GM18502 (cell line): ENCODE measurements around the gene HJURP.

ENCODE experiments used
- ATAC-seq: cut with Tn5 transposase; IDR thresholded peaks from one replicate; pipeline ENCODE4 v1.9.1; 2021; ENCODE audit warnings: mild to moderate bottlenecking; ENCODE audit not compliant: unreplicated experiment, poor library complexity

Gene HJURP

DNA sequence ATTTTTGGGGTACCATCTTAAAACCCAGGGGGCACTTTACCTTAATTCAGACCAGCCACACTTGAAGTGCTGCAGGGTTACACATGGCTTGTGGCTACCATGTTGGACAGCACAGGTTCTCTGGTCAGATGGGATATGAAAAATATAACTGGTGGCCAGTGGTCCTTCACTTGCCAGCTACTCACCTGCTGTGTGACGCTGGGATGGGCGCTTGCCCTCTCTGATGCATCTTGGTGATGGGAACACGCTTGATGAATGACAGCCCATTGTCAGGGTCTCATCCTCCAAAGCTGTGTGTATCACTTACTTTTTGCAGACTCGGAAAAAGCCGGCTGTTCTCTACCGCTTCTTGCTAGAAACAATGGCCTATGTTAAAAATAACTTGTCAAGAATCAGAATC is 22.5 kb downstream of the HJURP start:
- no peak for ATAC-seq

DNA sequence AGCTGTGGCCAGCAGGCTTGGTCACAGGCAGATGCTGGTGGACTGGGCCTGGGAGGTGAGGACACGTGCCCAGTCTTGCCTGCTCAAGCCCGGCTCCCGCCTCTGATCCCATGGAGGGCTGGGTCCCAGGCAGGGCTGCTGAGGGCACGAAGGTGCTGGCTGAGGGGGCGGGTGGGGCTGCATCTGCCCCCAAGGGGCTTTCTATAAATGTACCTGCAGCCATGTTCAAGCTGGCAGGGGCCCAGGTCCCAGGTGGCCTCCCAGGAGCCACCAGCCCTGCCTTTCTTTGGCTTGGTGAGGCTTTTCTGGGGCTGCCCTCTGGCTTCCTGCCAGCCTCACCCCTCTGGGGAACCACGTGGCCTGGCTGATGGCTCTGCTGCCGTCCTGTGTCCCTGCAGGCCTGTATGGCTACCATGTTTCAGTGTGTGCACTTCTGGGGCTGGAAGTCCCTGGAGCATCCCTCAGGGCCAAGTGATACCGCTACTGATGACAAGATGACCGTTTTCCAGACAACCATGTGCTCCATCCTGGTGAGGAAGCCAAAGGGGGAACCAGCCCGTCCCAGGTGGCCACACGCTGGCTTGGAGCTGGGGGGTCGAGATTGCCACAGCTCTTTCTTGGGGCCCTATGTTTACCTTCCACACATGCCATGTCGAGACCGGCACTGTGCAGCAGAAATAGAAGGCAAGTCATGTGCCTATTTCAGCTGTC is 23.2 kb downstream of the HJURP start:
- ATAC-seq, result no peak

DNA sequence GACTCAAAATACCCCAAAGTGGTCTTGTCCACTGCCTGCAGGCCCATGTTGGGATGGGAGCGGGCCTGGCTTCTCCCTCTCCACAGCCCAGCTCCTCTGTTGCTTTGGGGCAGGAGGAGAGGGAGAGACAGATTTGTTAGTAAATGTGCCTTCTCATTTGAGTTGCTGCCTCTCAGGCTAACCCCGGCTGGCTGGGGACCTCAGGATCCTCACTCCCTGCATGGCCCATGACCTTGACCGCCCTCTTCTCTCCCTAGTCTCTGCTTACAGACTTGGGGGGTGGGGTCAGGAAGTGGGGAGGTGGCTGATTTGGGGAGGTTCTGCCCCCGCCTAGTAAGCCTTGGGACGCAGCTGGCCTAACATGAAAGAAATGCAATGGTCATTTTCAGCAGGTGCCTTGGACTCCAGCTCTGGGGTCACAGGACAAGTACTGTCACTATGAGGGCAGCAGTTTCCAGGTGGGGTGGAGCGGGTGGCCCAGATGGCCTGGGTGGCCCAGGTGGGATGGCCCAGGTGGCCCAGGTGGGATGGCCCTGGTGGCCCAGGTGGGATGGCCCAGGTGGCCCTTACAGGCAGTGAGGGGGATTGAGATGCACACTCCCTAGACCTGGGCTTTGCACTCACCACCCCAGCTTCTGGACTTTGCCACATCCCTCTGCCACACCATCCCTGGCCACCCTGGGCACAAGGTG is 24.1 kb downstream of the HJURP start:
- no peak for ATAC-seq

DNA sequence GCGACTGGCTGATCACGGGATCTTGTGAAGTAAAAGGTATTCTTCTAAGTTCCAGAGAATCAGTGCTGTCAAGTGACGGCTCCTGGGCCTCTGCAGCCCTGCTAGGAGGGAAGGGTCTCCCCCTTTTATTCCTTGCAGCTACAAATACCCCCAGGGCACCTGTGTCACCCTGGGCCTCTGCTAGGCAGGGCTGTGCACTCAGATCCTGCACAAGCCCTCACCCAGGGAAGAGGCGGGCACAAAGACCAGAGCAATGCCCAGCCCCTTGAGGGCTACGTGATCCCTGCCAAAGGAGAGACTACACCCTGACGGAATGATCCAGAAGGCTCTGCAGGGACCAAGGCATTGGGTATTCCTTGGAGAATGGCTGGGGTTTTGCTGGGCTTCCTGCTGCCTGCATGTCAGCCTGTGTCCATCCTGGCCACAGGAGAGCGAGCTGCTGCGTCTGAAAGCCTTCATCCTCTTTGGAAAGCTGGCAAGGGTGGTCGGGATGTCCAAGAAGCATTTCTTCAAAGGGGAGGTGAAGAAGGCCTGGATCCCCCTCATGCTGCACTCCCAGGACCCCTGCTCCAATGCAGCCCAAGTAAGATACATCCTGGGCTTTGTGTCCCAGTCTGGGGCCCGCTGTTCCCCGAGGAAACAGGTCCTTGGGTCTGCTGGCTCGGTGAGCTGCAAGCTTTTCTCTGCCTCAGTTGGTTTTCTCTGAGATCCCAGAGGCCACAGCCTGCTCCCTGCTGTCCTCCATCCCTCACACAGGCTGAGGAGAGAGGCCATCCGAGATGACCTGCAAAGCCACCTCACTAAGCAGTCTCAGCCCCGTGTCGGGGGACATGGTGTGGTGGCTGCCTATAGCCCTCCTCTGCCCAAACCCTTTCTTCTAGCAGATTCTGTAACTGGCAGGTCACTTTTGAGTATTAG is 24.9 kb downstream of the HJURP start:
- no peak for ATAC-seq

DNA sequence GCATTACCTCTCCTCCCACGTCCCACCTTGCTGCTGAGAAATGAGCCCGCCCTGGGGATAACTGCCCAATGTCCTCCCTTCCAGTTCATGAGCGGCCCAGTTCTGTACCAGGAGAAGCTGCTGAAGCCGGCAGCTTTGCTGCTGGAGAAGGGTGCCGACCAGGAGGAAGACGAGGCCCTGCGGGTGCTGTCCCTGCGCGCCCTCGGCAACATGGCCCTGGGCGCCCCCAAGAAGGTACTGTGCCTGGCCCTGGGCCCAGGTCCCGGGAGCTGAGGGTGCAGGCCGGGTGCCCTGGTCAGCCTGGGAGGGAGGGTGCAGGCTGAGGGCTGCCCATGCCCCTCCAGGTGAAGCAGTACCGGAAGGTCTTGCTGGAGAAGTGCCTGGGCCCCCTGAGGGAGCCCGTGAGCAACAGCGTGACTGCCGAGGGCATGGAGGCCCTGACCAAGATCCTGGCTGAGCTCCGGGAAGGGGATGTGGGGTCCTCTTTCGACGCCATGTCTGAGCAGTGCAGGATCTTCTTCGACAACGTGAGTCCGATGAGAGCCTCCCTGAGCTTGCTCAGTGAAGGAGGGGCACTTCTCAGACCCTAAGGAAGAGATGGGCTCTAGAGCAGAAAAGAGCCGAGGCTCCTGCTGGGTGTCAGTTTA is 25.7 kb downstream of the HJURP start:
- ATAC-seq, result no peak

DNA sequence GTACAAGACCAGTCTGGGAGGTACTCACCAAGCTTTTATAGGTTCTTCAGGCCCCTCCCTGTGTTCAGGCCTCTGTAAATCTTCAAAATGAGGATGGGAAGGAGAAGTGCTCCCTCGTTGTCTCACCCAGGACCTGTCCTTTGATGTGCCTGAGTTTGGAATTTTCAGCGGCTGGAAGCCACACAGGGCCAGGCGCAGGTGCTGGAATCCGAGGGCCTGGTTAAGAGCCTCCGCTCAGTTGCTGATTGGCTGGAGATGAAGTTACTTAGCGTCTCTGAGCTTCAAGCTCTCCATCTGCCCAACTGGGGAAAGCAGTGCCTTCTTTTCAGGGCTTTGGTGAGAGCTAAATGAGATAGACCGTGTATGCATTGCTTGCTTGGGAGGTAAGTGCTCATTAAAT is 30.0 kb downstream of the HJURP start:
- no peak for ATAC-seq

DNA sequence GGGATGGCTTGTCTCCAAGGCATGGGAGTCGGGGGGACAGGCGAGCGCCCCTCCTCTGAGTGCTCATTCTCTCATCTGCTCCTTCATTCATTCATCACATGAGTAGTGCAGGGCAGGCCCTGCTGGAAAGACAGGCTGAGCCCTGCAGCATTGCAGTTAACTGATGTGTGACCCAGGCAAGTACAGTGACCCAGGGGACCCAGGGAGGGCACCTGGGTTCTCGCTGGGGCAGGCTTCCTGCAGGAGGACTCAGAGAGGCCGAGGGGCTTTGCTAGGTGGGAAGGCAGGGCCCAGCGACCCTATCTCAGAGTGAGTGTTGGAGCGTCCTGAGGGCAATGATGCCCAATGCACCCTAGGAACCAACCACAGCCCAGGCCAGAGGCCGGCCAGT is 30.6 kb downstream of the HJURP start:
- no peak for ATAC-seq

DNA sequence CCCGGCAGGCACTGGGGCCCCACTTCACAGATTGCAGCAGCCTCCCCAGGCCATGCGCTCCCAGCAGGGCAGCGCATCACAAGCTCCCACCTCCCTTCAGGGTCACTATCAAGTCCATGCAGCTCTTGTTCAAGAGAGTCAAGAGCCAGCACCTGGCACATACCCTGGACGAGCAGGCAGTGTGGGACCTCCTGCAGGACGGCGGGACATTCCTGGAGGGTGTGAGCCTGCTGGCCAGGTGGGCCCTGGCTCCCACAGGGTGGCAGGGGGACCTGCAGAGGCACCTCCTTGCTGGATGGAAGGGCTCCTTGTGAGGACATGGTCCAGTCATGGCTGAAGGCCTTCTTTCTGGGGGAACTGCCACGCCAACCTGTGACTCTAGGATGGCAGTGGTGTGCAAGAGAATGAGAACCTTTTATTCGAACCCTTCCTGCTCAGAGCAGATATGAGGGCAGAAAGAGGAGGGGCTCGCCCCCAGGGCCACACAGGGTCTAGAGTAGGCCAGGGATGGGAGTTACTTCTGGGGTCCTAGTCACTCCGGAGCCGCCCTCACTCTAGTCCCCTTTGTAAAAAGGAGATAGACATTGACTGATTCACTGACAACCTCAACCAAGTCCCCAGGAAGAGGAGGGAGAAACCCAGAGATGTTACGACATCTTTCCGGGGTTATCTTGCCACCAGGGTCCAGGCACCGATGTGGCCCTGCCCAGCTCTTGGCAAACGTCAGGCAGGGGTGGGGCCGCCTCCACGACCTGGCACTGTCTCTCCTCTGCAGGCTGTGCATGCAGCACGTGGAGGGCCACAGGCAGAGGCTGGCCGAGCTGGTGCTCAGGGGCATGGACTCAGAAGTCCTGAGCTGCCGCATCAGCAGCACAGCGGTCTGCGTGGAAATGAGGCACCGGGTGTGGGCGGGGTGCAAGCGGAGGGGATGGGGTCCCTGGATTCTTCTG is 31.3 kb downstream of the HJURP start:
- no peak for ATAC-seq

DNA sequence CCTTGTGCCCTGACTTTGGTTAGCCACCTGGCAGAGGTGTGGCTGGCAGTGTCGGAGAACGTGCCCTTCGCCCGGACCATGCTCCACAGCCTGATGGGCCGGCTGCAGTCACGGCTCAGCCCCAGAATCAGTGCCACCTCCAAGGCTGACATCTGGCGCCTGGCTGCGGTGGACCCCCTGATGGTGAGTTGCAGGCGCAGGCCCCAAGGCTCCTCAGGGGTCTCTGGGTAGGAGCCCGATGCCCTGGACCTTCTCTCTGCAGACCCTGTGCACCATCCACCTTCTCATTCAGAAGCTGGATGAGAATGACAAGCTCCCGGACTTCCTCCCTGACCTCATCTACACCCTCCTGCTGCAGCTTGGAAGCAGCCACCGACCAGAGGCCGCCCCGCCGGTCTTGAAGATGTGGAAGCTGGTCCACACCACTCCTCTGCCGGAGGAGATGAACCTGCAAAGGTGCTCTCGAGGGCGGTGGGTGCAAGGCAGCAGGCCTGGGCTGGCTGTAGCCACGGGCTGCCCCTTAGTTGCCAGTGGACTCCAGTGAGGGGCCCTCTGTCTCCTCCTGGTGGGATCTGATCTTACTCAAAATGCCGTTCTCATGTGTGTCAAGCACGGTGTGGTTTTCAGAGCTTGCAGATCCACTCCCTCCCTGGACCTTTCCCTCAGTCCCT is 32.1 kb downstream of the HJURP start:
- ATAC-seq, result no peak

DNA sequence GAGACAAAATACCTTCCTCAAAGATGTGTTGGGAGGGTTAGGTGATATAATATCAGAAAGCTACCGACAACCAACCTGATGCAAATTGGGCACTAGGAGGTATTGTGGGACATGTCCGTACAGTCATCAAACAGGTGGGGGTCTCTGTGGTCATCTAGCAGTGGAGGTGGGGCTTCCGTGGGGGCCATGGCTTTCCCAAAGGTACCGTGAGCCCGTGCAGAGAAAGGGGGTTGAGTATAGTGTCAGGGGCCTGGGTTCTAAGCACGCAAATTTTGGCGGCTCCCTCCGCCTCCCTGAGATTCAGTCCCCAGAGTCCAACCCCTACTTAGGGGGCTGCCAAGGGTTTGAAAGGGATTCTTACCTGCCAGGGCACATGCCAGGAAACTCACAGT is 32.6 kb downstream of the HJURP start:
- no peak for ATAC-seq

DNA sequence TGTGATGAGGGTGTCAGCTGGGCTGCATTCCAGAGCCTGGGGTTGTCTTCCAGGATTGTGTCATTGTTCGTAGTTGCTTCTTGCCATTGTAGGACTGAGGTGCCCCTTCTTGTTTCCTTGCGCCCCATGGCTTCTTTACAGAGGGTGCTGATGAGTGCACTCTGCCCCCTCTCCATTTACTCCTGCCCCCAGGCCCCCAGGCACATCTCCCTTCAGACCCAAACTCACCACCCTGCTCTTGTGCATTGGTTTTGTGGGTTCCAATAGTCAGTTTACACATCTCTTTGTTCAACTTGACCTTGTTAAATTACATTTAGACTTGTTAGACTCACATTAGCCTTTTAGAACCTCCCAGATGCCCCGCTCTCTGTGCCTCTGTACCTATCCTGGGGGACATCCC is 33.1 kb downstream of the HJURP start:
- no peak for ATAC-seq

DNA sequence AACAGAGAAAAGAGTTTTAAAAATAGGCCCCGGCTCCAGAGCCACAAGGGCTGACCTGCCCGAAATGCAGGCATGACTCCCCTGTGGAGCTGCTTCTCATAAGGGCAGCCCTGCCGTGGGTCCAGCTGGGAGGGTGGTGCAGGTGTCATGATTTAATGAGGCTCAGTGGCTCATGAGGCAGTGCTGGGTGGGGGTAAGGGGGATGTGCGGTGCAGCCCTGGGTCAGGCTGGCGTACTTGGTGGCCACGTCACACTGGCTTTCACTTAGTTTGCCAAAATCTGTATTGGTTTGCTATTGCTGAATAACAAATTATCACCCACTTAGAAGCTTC is 33.6 kb downstream of the HJURP start:
- ATAC-seq, result no peak

DNA sequence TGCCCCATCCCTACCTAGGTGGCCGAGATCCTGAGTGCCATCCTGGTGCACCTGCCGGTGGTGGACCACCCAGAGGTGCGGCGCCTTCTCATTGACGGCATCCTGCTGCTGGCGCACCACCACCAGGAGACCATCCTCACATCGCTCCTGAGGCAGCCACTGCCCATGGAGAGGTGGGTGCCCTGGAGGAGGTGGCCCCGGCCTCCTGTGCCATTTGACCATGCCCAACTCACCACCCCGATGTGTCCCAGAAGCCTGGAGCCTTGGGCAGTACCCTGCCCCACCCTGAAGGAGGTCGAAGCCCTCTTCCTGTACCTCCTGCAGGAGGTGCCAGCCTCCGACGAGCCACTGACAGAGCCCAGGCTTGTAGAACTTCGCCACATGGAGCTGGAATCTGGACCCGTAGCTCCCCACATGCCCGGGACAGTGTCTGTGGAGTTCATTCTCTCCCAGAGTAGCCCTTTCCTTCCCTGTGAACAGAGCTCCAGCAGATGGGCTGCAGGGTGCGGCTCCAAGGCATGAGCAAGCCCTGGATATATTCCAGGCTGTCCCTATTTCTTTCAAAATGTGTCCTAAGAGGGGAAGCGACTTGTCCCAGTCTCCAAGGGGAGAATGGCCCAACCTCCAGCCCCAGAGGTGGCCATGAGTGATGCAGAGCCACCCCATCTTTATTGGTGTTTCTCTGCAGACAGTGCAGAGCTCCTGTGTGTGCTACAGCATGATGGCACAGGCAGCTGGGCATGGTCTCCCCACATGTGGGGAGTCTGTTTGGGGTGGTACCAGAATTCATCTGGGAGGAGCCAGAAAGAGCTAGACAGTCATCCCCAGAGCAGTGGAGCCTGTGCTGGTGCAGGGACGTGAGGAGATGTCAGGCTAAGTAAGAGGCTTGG is 34.2 kb downstream of the HJURP start:
- ATAC-seq, result no peak

DNA sequence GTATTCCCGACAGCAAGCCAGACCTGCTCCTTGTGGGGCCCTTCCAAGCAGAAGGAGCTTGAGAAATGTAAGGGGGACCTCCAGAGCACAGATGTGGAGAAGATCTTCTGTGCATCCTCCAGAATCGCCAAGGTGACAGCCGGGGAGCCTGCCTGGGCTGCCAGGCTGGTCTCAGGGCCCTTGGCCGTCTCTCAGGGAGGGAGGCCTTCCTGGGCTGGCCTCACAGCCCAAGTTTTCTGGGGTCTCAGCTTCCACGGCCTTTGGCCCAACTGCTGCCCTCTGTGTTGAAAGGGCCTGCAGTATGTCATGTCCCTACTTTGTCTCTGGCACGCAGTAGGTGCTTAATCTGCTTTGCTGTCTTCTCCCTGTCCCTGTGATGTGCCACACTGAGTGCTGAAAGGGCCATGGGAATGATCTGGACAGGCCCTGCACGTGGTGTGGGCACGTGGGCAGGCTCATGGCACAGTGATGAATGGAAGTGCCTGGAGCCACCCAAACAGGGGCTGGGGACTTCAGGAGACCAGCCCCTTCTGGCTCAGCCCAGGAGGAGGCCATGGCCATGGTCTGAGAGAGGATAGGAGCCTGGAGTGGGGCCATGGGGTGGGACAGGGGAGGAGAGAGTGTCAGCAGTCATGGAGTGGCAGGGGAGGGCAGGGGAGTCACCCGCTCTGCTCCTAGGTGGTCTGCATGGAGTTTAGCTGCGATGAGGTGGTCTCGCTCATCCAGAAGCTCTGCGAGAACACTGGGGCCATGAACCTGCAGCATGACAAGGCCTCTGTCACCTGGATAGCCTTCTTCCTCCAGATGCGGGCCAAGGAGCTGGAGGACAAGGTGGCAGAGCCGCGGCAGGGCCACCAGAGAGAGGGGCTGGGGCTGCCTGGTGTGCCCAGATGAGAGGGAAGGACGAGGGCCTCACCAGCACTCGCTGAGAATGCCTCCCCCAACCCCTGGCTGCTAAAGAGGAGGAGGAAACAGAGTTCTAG is 35.4 kb downstream of the HJURP start:
- ATAC-seq, result no peak

DNA sequence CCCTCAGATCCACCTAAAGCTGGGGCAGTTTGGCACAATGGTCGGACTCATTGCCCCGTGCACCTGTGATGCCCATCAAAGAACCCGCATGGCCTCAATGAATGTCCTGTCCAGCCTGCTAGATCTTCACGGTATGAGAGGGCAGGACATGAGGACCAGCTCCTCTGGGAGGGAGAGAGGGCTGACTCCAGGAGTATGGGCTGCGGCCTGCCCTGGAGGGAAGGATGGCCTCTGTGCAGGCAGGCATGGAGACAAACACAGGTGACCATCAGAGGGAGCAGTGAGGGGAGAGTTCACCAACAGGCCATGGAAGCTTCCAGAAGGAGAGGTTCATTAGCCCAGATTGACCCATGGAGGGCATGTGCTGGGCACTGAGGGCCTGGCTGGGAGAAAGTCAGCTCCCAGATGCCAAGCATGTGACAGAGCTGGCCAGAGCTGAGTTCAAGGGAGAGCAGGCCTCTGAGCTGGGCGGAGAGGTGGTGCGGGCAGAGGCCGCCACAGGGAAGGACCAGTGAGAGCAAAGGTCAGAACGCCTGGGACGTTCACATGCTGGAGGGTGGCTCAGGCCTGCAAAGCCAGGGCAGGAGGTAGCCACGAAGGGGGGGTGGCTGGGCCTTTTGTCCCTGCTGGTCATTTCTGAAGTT is 36.2 kb downstream of the HJURP start:
- ATAC-seq, result no peak

DNA sequence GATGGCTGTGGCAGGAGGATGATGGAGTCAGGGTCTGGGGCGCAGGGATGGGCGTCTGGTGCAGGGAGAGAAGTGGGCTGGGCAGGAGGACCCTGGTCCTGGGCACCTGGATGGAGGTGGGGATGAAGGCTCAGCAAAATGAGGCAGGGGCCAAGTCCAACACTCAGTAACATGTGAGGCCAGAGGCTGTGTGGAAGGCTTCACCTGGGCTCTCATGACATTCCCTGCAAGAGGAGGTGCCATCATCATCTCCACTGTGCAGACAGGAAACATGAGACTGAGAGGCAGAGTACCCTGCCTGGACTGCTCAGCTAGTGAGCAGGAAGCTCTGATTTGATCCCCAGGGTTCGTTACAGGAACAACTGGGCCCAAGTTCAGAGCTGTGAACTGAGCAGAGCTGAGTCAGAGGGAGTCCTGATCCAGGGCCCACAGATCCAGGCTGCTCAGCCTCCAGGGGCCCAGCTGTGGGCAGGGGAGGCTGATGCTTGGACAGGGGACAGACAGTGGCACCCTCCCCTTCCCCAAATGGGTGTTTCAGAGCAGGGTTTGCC is 36.9 kb downstream of the HJURP start:
- ATAC-seq, result no peak
